Measurements from ENCODE around the gene METTL1.
"Not testable (repeated sequence)": the region's sequence is repeated elsewhere in the genome, so short reads cannot be mapped to it uniquely, and the experiment has no call there.

METTL1 gene

DNA sequence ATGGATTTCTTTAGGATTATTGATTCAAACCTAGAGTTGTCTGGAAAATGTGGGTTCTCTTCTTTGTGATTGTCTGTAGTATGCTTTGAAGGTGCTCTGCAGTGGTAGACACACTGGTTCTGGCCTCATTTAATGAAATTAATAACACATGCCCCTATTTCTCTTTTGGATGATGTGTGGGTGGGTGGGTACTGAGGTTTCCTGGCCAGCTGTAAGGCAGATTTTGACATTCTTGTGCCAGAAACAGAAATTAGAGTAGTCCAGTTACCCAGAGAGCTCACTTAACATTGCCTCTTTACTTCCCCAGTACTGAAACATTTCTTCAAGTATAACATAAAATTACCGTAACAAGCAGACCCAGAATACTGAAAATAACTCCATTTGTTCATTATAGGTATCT lies 25.1 kb upstream of the METTL1 start:
- no peak for DNase-seq

GRCh38 chr12:57795354-57795753 lies 23.4 kb upstream of the METTL1 start:
- DNase-seq, result no peak

DNA sequence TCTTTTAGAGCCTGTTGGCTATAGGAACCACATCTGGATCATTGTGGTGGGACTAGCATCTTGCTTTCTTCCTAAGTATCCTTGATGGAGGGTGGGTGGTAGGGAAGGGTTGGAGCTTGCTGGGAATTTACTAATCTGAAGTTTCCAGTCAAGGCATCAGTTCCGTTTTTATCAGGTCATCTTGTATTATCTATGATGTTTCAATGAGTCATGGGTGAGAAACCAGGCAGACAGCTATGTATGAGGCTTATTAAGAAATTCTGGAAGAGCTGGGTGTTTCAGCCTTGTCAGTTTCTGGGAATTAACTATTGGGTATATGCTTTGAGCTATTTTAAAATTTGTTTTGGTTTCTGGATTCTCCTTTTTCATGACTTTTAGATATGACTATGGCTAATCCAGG lies 22.0 kb upstream of the METTL1 start:
- no peak for DNase-seq

DNA sequence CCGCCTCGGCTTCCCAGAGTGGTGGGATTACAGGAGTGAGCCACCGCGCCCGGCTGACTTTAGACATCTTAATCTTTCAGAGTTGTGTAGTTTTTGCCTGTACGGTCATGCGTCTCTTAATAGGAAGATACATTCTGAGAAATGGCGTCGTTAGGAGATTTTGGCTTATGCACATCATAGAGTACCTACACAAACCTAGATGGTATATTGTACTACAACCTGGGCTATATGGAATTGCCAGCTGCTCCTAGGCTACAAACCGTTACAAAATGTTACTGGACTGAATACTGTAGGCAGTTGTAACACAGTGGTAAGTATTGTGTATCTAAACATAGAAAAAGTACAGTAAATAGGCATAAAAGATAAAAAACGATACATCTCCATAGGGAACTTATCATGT lies 12.0 kb upstream of the METTL1 start:
- no peak for DNase-seq

- DNase-seq, result no peak
These were observed 11.5 kb upstream of the METTL1 start for GRCh38 chr12:57783466-57783801.

- DNase-seq, result peak; percentile 97
These were observed 10.9 kb upstream of the METTL1 start, which contains the start of gene TSFM for GRCh38 chr12:57782608-57783465. Gene TSFM (plus strand): TSS chr12:57782787. CDS start chr12:57782802, 15 bp downstream.

- no peak for DNase-seq
These were observed 10.3 kb upstream of the METTL1 start for GRCh38 chr12:57782243-57782607.

DNA sequence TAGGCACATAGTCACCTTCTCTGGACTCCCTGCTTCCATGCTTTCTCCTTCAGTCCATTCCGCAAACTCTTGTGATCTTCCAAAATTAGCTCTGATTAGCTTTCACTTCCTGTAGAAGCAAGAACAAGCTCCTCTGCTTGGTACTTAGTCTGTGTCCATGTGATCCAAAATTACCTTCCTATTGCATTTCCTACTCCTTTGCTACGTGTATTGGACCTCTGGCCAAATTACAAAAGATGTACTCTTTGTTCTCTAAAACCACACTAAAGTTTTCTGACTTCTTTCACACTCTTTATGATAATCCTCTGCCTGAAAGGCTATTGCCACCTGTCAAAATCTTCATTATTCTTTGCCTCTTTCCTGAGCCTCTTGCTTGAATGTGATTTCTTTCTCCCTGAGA lies 9.9 kb upstream of the METTL1 start:
- DNase-seq, result no peak

GRCh38 chr12:57781244-57781643 lies 9.3 kb upstream of the METTL1 start:
- no peak for DNase-seq

- no peak for DNase-seq
These were observed 8.5 kb upstream of the METTL1 start for GRCh38 chr12:57780284-57780897.

DNA sequence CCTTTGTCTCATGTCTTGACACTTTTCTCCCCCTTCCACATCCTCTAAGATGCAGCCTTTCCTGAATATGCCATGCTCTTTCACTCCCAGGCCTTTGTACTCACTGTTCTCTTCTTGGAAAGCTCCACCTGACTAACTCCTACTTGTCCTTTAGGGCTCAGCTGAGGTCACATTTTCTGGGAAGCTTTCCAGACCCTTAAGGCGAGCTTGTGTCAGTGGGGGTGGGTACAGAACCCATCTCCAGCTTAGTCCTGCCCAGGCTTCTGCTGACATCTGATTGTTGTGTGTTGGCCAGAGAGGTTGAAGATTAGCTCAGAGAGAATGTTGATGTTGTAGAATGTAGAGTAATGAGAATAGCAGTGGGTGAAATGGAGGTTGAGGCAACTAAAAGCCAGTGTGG lies 7.8 kb upstream of the METTL1 start:
- no peak for DNase-seq

DNA sequence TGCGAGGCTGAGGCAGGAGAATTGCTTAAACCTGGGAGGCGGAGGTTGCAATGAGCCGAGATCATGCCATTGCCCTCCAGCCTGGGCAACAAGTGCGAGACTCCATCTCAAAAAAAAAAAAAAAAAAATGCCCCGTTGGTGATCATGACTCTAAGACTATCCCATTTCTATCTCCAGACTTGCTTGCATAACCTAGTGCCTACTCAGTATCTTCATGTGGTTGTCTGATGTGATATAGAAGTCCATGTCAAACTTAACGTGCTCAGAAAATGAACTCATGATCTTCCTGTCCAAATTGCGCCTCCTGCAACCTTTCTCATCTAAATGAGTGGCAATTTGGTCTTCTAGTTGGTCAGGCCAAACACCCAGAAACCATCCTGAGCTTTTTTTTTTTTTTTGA lies 6.0 kb upstream of the METTL1 start:
- DNase-seq, result no peak

GRCh38 chr12:57777367-57777766 lies 5.5 kb upstream of the METTL1 start:
- no peak for DNase-seq

- DNase-seq, result no peak
These were observed 4.3 kb upstream of the METTL1 start for GRCh38 chr12:57776247-57776587.

DNA sequence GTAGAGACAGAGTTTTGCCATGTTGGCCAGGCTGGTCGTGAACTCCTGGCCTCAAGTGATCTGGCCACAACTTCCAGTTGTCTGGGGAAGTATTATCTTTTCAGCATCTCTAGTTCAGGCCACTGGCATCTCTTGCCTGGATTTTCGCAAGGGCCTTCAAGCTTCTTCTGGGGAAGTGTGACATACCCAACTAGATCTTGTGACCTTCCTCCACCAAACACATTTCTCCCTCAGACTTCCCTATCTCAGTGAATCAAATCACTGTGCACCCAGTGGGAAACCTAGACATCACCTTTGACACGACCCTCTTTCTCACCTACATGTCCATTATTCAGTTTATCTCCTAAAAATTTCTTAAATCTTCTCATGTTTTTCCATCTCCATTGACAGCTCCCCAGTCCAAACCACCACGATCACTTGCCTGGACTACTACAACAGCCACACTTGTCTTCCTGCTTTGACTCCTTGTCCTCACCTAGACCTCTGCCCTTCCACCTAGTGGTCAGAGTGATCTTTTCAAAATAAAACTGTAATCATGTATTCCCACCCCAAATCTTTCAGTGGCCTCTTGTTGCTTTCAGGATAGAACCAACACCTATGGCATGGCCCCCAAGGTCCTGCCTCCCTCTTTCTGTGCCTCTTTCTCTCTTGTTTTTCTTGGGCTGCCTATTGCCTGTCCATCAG lies 3.8 kb upstream of the METTL1 start:
- no peak for DNase-seq

GRCh38 chr12:57775044-57775443 lies 3.1 kb upstream of the METTL1 start:
- no peak for DNase-seq

DNA sequence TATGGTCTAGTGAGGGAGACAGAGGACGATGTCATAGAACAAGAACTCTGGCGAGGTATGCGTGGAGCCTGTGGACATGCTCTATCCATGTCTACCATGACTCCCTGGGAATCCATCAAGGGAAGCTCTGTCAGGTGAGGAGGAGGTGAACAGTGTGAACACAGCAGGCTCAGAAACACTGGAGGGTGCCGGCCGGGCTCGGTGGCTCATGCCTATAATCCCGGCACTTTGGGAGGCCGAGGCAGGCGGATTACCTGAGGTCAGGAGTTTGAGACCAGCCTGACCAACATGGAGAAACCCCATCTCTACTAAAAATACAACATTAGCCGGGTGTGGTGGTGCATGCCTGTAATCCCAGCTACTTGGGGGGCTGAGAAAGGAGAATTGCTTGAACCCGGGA lies 2.7 kb upstream of the METTL1 start:
- not testable (repeated sequence) for DNase-seq

GRCh38 chr12:57772429-57773322 lies 771 bp upstream of the METTL1 start, which contains the start of gene EEF1AKMT3:
Gene EEF1AKMT3 (plus strand): TSS chr12:57772614. CDS start chr12:57772725, 111 bp downstream.
- DNase-seq, result peak; percentile 83

DNA sequence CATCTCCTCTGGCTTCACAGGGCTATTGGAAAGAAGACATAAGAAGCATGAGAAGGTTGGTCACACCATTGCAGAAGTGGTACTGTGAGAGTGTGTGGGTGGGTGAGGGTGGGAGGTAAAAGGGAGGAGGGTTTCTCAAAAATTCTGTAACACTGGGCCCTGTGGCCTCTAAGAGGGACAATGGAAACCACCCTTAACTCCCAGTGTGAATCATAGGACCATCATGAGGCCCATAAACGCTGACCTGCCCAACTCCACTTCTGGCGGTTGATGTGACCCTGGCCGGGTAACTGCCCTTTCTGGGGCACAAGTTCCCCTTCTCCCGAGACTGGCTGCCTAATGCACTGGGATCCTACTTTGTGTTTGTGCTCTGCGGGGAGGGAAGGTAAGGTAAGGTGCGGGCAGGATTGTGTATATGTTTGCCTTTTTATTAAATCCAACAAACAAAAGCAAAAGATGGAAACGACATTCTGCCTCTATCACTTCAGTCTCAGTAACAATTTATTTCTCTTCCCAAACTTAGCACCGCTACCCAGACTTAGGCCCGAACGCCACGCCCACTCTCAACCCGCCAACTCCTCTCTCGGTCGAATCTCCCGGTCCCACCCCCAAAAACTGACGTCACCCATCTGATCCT lies 551 bp downstream of the METTL1 start:
- DNase-seq, result peak; percentile 96

DNA sequence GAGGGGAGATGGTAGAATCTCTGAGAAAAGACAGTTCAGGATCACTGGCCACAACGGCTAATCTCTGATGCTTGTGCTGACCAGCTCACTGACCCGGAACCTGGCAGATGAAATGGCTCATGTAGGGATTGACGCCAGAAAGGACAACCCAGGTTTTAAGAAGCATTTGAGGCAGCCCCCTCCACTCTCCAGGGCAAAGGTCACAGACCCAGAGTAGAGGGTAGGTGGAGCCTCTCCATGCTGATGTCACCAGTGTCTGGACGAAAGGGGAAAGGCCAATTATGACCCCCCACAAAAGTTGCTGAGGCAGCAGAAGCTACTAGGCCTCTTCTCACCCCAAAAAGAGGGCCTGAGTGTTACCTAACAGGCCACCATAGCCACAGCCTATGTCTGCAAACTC lies 1.2 kb downstream of the METTL1 start:
- DNase-seq, result no peak

GRCh38 chr12:57769594-57769993 lies 2.3 kb downstream of the METTL1 start:
- DNase-seq, result no peak

DNA sequence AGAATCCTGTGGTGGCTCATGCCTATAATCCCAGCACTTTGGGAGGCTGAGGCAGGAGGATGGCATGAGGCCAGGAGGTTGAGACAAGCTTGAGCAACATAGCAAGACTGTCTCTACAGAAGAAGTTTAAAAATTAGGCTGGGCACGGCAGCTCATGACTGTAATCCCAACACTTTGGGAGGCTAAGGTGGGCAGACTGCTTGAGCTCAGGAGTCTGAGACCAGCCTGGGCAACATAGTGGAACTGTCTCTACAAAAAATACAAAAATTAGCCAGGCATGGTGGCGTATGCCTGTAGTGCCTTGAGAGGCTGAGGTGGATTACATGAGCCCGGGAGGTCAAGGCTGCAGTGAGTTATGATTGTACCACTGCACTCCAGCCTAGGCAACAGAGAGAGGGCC lies 4.0 kb downstream of the METTL1 start:
- no peak for DNase-seq

DNA sequence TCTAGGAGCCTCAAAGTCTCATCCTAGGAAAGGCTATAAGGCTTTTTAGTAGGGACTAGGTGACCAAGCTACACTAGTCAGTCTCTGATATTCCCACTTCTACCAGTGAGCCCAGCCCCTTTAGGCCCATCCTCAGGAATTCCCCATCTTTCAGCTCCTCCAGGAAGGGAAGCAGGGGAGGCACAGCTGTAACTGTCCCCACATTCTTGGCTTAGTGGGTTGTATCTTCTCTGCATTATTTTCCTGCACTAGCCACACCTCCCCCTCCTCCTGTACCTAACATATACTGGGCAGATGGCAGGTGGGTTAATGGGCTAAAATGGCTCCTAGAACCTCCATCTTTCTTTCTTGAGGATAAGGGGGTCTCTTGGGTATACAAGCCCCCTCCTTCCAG lies 4.6 kb downstream of the METTL1 start:
- DNase-seq, result no peak

Measured in NCI-H510A treated with DMSO at 0.1 percent for 48 hours (cell line).